Measurements from ENCODE around the gene NRIP3. TPM values are rescaled to one million over a fixed set of nuclear protein-coding genes. Genes with fewer than 3 reads are reported as not detected.

Gene NRIP3
- polyA plus RNA-seq, 1 donor (not counting 4 experiments of a cell fraction or from before 2014, with no cell fraction given): 1.00 TPM

GRCh38 chr11:8964324-8965320 is 39.2 kb downstream of the NRIP3 start, which contains the start of gene TMEM9B:
TMEM9B (minus strand) TSS chr11:8964442; CDS start chr11:8964313, 129 bp downstream.
- no peak for DNase-seq (ENCODE audit: low read depth, low spot score)
- Histone ChIP-seq H3K27ac (ENCODE audit: control insufficient read depth, insufficient read depth, low read length) (peak within 1 kb of the TSS; percentile 80), H3K36me3 (ENCODE audit: control insufficient read depth in 2 of 2, extremely low read depth in 1 of 2, insufficient read depth in 2 of 2, low read length in 2 of 2) (no peaks in the 10 kb centered on the region), H2AFZ (ENCODE audit: control insufficient read depth, low read length) (peak within 1 kb of the TSS; percentile 67), H3K4me3 (ENCODE audit: control insufficient read depth in 2 of 3, extremely low read depth in 1 of 3, insufficient read depth in 2 of 3, low read depth in 1 of 3, low read length in 3 of 3) (peak within 1 kb of the TSS; percentile 79 to 87 (median 81)), H3K27me3 (ENCODE audit: control insufficient read depth, extremely low read depth, insufficient read depth, low read length) (no peaks in the 10 kb centered on the region), H4K20me1 (ENCODE audit: control insufficient read depth, extremely low read depth, insufficient read depth, low read length) (no peaks in the 10 kb centered on the region), H3K79me2 (ENCODE audit: control insufficient read depth, insufficient read depth, low read length) (peaks cover 30% of the 10 kb centered on the region), H3K9me3 (ENCODE audit: control insufficient read depth, low read depth, low read length) (no peaks in the 10 kb centered on the region), H3K9ac (ENCODE audit: control insufficient read depth, extremely low read depth, insufficient read depth, low read length) (peak within 1 kb of the TSS; percentile 84), H3K4me2 (ENCODE audit: control insufficient read depth, extremely low read depth, insufficient read depth, low read depth, low read length) (peak within 1 kb of the TSS; percentile 95), H3K9me1 (ENCODE audit: control insufficient read depth, extremely low read depth, insufficient read depth, low read length) (no peaks in the 10 kb centered on the region), H3K4me1 (ENCODE audit: control insufficient read depth, extremely low read depth, insufficient read depth, low read length) (peaks cover 12% of the 10 kb centered on the region)
- TF ChIP-seq CTCF (optimal IDR thresholded peaks at IDR 0.05 in 1 of 3, IDR thresholded peaks at IDR 0.05 in 1 of 3, conservative IDR thresholded peaks at IDR 0.05 in 1 of 3; ENCODE audit: extremely low read depth in 1 of 3, insufficient read depth in 2 of 3, low read length in 3 of 3): no peak
- TF ChIP-seq EZH2 (IDR thresholded peaks at IDR 0.05; ENCODE audit: low read length): no peak
- peak; percentile 53 for FAIRE-seq
- dilution Hi-C loops (cut with MboI; ENCODE audit: extremely low pct_ligation_motif_present, low sequenced_read_pairs): no loop called here

- peak overlapping the region; percentile 84 for H3K9ac ChIP-seq (ENCODE audit: control insufficient read depth, extremely low read depth, insufficient read depth, low read length)
- H3K27me3 ChIP-seq (ENCODE audit: control insufficient read depth, extremely low read depth, insufficient read depth, low read length): no peaks in the 10 kb centered on the region
- no peaks in the 10 kb centered on the region for H3K9me3 ChIP-seq (ENCODE audit: control insufficient read depth, low read depth, low read length)
- FAIRE-seq (no peak), DNase-seq (ENCODE audit: low read depth, low spot score) (no peak)
- H3K4me3 ChIP-seq (ENCODE audit: control insufficient read depth in 2 of 3, extremely low read depth in 1 of 3, insufficient read depth in 2 of 3, low read depth in 1 of 3, low read length in 3 of 3): peak overlapping the region; percentile 79 to 87 (median 81)
- H3K36me3 ChIP-seq (ENCODE audit: control insufficient read depth in 2 of 2, extremely low read depth in 1 of 2, insufficient read depth in 2 of 2, low read length in 2 of 2): no peaks in the 10 kb centered on the region
- H2AFZ ChIP-seq (ENCODE audit: control insufficient read depth, low read length): peak overlapping the region; percentile 67
- peak overlapping the region; percentile 80 for H3K27ac ChIP-seq (ENCODE audit: control insufficient read depth, insufficient read depth, low read length)
- no peaks in the 10 kb centered on the region for H3K9me1 ChIP-seq (ENCODE audit: control insufficient read depth, extremely low read depth, insufficient read depth, low read length)
- H3K79me2 ChIP-seq (ENCODE audit: control insufficient read depth, insufficient read depth, low read length): peaks cover 36% of the 10 kb centered on the region
- TF ChIP-seq CTCF (optimal IDR thresholded peaks at IDR 0.05 in 1 of 3, IDR thresholded peaks at IDR 0.05 in 1 of 3, conservative IDR thresholded peaks at IDR 0.05 in 1 of 3; ENCODE audit: extremely low read depth in 1 of 3, insufficient read depth in 2 of 3, low read length in 3 of 3) (no peak), EZH2 (IDR thresholded peaks at IDR 0.05; ENCODE audit: low read length) (no peak)
- dilution Hi-C loops (cut with MboI; ENCODE audit: extremely low pct_ligation_motif_present, low sequenced_read_pairs): no loop called here
- peak overlapping the region; percentile 95 for H3K4me2 ChIP-seq (ENCODE audit: control insufficient read depth, extremely low read depth, insufficient read depth, low read depth, low read length)
- no peaks in the 10 kb centered on the region for H4K20me1 ChIP-seq (ENCODE audit: control insufficient read depth, extremely low read depth, insufficient read depth, low read length)
- peaks cover 12% of the 10 kb centered on the region for H3K4me1 ChIP-seq (ENCODE audit: control insufficient read depth, extremely low read depth, insufficient read depth, low read length)
Observed at GRCh38 chr11:8963569-8964323, 40.1 kb downstream of the NRIP3 start.
